ENCODE results near the gene SCNN1G. TPM values are rescaled to one million over a fixed set of nuclear protein-coding genes. Genes with fewer than 3 reads are reported as not detected.

Gene SCNN1G
- total and polyA plus RNA-seq, 2 of the 4 experiments (the other 2 are of a cell fraction): not detected

GRCh38 chr16:23141500-23141899 is 41.0 kb upstream of the SCNN1G start:
- WGBS, 2 experiments (ENCODE audit: extremely low coverage in 2 of 2, insufficient read length in 1 of 2): no CpG with 5 or more reads among the region's 6 CpGs
- H3K9ac ChIP-seq (ENCODE audit: low read depth, low read length): no peak overlapping the region
- H3K27me3 ChIP-seq (ENCODE audit: control insufficient read depth, insufficient read depth, low read length): no peaks in the 10 kb centered on the region
- H3K4ac ChIP-seq (ENCODE audit: low read depth, low read length): no peak overlapping the region
- H3K9me1 ChIP-seq (ENCODE audit: insufficient read depth, low read length): peaks cover 7% of the 10 kb centered on the region
- no peak overlapping the region for H2BK5ac ChIP-seq (ENCODE audit: low read depth, low read length, poor library complexity, severe bottlenecking)
- peaks cover 4% of the 10 kb centered on the region; the same call in 1 of the 2 replicates for H3K9me3 ChIP-seq (ENCODE audit: control insufficient read depth, insufficient read depth, low read length)
- H2AK5ac ChIP-seq (ENCODE audit: low read depth, low read length): no peak overlapping the region
- dilution Hi-C loops (cut with HindIII; ENCODE audit: low sequenced_read_pairs, unreplicated experiment): no loop called here
- H4K91ac ChIP-seq (ENCODE audit: insufficient read depth, low read depth, low read length): no peak overlapping the region
- H3K79me1 ChIP-seq (ENCODE audit: low read depth in 1 of 2, low read length in 2 of 2): peaks cover 38 to 56% of the 10 kb centered on the region in 2 experiments
- BruUV-seq (replicated peaks): no TSS peak
- no peak overlapping the region for H3K27ac ChIP-seq (ENCODE audit: insufficient read depth, low read length)
- peaks cover 5% of the 10 kb centered on the region; the same call in 1 of the 2 replicates for H3K4me1 ChIP-seq (ENCODE audit: control insufficient read depth, insufficient read depth, low read length)
- POLR2A ChIA-PET (ENCODE audit: unreplicated experiment): no interaction called here
- H3K36me3 ChIP-seq (ENCODE audit: control insufficient read depth, insufficient read depth, low read length): no peaks in the 10 kb centered on the region
- no peak overlapping the region for H4K8ac ChIP-seq (ENCODE audit: low read depth in 2 of 2, low read length in 2 of 2)
- TF ChIP-seq RCOR1 (IDR thresholded peaks at IDR 0.05; ENCODE audit: insufficient replicate concordance, low read length) (no peak), CTCF (conservative IDR thresholded peaks at IDR 0.05; ENCODE audit: low read depth, low read length) (no peak), SMC3 (IDR thresholded peaks at IDR 0.05; ENCODE audit: low read depth, low read length) (no peak), MAFK (IDR thresholded peaks at IDR 0.05; ENCODE audit: low read depth, low read length) (no peak), BHLHE40 (IDR thresholded peaks at IDR 0.05; ENCODE audit: low read depth, low read length) (no peak)
- CTCF ChIA-PET: no interaction called here
- H3K23ac ChIP-seq (ENCODE audit: low read depth, low read length): no peak overlapping the region
- no peak overlapping the region for H2BK120ac ChIP-seq (ENCODE audit: low read depth, low read length)
- in situ Hi-C loops (cut with MboI; ENCODE audit: low sequenced_read_pairs): no loop called here
- no peak overlapping the region for H3K4me3 ChIP-seq (ENCODE audit: insufficient read depth, low read depth, low read length)
- H3K56ac ChIP-seq (ENCODE audit: extremely low read depth, insufficient read depth, low read length): no peak overlapping the region
- no peak overlapping the region for H2BK20ac ChIP-seq (ENCODE audit: low read depth, low read length)
- no peak overlapping the region for H2AFZ ChIP-seq (replicated peaks; ENCODE audit: low read length, poor library complexity)
- intact Hi-C loops (cut with micrococcal nuclease): no loop called here
- H3K4me2 ChIP-seq (ENCODE audit: low read depth, low read length): no peak overlapping the region
- no peak for ATAC-seq (ENCODE audit: low read depth)
- no peak for DNase-seq
- no peak overlapping the region for H3K14ac ChIP-seq (replicated peaks; ENCODE audit: low read depth, low read length)
- H2AK9ac ChIP-seq (replicated peaks; ENCODE audit: low read depth, low read length, poor library complexity): no peak overlapping the region
- H4K20me1 ChIP-seq (ENCODE audit: insufficient read depth, low read length): peaks cover 32% of the 10 kb centered on the region
- H3K18ac ChIP-seq (ENCODE audit: low read depth, low read length): no peak overlapping the region
- no peak overlapping the region for H4K5ac ChIP-seq (ENCODE audit: low read depth, low read length)
- no peak overlapping the region for H2BK15ac ChIP-seq (ENCODE audit: low read depth, low read length)

Measured in IMR-90 (cell line).